GM12878 (cell line): Measurements from ENCODE around the gene RABGGTB. TPM values are rescaled to one million over a fixed set of nuclear protein-coding genes. Genes with fewer than 3 reads are reported as not detected.
"Not testable (repeated sequence)": the region's sequence is repeated elsewhere in the genome, so short reads cannot be mapped to it uniquely, and the experiment has no call there.

Experiments
- ATAC-seq: fragments of 200-7000 bp; cut with Tn5 transposase; 3 replicates; pipeline ENCODE4 v1.9.1; 2020; ENCODE audit warnings: mild to moderate bottlenecking, moderate library complexity
- BruUV-seq: library from RNA; stranded (reverse); fragments of 400-500 nt; replicated peaks from 2 replicates; lab custom pipeline; 2021; lab: Mats Ljungman, UMichigan
- CTCF ChIA-PET: fragments of 300-600 bp; sonication (Branson Sonifier 250); formaldehyde crosslinking; extraction: SDS; loops from one replicate; lab custom pipeline; 2021; ENCODE audit warnings: inconsistent platforms; lab: Yijun Ruan, JAX
- POLR2A ChIA-PET: fragments of 350-600 bp; formaldehyde crosslinking; extraction: SDS; loops from one replicate; lab custom pipeline; 2021; ENCODE audit warnings: inconsistent platforms; lab: Charles Lee
- RAD21 ChIA-PET: fragments of 300-600 bp; sonication (Branson Sonifier 250); formaldehyde crosslinking; loops from one replicate; lab custom pipeline; 2023; ENCODE audit warnings: antibody characterized with exemption; ENCODE audit not compliant: unreplicated experiment; lab: Charles Lee
- SMC1A ChIA-PET: fragments of 300-600 bp; sonication (Branson Sonifier 250); formaldehyde crosslinking; loops from one replicate; lab custom pipeline; 2023; ENCODE audit not compliant: unreplicated experiment, uncharacterized antibody; lab: Charles Lee
- DNase-seq: peaks from one replicate; pipeline ENCODE4 v3.0.0-alpha.2; 2011; ENCODE audit warnings: low read depth, low spot score
- FAIRE-seq: peaks from 3 replicates; lab custom pipeline; 2011; peaks lifted over from hg19 to GRCh38; lab: Jason Lieb, UNC
- H2AFZ ChIP-seq: 2 replicates; pipeline ENCODE4 v1.6.0; 2011; ENCODE audit warnings: low read depth, low read length, control low read depth; ENCODE audit not compliant: control insufficient read depth
- H3K27ac ChIP-seq: 2 replicates; pipeline ENCODE4 v1.5.1; 2011; ENCODE audit warnings: control low read depth; ENCODE audit not compliant: control insufficient read depth, insufficient read depth
- H3K27me3 ChIP-seq, 2 experiments: replicated peaks in 1 of 2; 2 replicates each; pipeline versions ENCODE4 v1.6.0 to v1.6.1; 2011; ENCODE audit warnings: low read length in 1 of 2; ENCODE audit not compliant: control insufficient read depth in 2 of 2, insufficient read depth in 2 of 2
- H3K36me3 ChIP-seq, 2 experiments: 2 replicates each; pipeline ENCODE4 v1.5.1; 2011; ENCODE audit warnings: low read length in 1 of 2; ENCODE audit not compliant: control insufficient read depth in 2 of 2, insufficient read depth in 2 of 2
- H3K4me1 ChIP-seq: 2 replicates; pipeline ENCODE4 v1.6.1; 2011; ENCODE audit warnings: mild to moderate bottlenecking, low read length, moderate library complexity, mixed read lengths; ENCODE audit not compliant: control insufficient read depth, insufficient read depth
- H3K4me2 ChIP-seq: 2 replicates; pipeline ENCODE4 v1.6.0; 2011; ENCODE audit warnings: control low read depth; ENCODE audit not compliant: control insufficient read depth, insufficient read depth
- H3K4me3 ChIP-seq: fragments of 200-600 bp; sonication (generic); 2 replicates; pipeline ENCODE4 v1.5.1; 2016
- H3K79me2 ChIP-seq: 2 replicates; pipeline ENCODE4 v1.6.0; 2011; ENCODE audit warnings: low read length; ENCODE audit not compliant: control insufficient read depth, insufficient read depth
- H3K9ac ChIP-seq: 2 replicates; pipeline ENCODE4 v1.8.0; 2011; ENCODE audit warnings: low read length, control low read depth, mixed read lengths; ENCODE audit not compliant: control insufficient read depth, insufficient read depth
- H3K9me3 ChIP-seq: replicated peaks from 3 replicates; pipeline ENCODE4 v1.5.1; 2011; ENCODE audit warnings: mild to moderate bottlenecking, low read length; ENCODE audit not compliant: control insufficient read depth, insufficient read depth
- H4K20me1 ChIP-seq: 2 replicates; pipeline ENCODE4 v1.6.0; 2011; ENCODE audit not compliant: control insufficient read depth, insufficient read depth
- BRCA1 ChIP-seq: IDR thresholded peaks from 2 replicates; pipeline ENCODE4 v1.6.1; 2011; ENCODE audit warnings: low read depth, low read length, improper control_type of control experiment
- FOS ChIP-seq: IDR thresholded peaks from 3 replicates; pipeline ENCODE4 v1.6.1; 2011; ENCODE audit warnings: borderline replicate concordance; ENCODE audit not compliant: insufficient read length; ENCODE audit errors: extremely low read depth
- HDAC2 ChIP-seq: fragments of 200-600 bp; sonication (generic); IDR thresholded peaks from 2 replicates; pipeline ENCODE4 v1.6.1; 2017
- IKZF2 ChIP-seq, 2 experiments: fragments of 450-650 bp; IDR thresholded peaks; 2 replicates each; pipeline ENCODE4 v1.6.1; 2017; ENCODE audit warnings: mild to moderate bottlenecking in 2 of 2, moderate library complexity in 2 of 2
- NFXL1 ChIP-seq: fragments of 450-650 bp; IDR thresholded peaks from 2 replicates; pipeline ENCODE4 v1.6.1; 2017; ENCODE audit warnings: antibody characterized with exemption, mild to moderate bottlenecking, borderline replicate concordance
- NFYB ChIP-seq: IDR thresholded peaks from 2 replicates; pipeline ENCODE4 v1.6.1; 2011; ENCODE audit warnings: low read depth, mild to moderate bottlenecking, low read length, improper control_type of control experiment, moderate library complexity; ENCODE audit not compliant: insufficient read depth
- NR2C1 ChIP-seq: fragments of 450-650 bp; IDR thresholded peaks from 2 replicates; pipeline ENCODE4 v1.6.1; 2017; ENCODE audit warnings: antibody characterized with exemption, mild to moderate bottlenecking, moderate library complexity
- PAX5 ChIP-seq: IDR thresholded peaks from 2 replicates; pipeline ENCODE4 v1.6.1; 2011; ENCODE audit warnings: low read depth, low read length, borderline replicate concordance
- PAX8 ChIP-seq: fragments of 450-650 bp; IDR thresholded peaks from 2 replicates; pipeline ENCODE4 v1.6.1; 2017; ENCODE audit warnings: mild to moderate bottlenecking, moderate library complexity
- PML ChIP-seq: IDR thresholded peaks from 2 replicates; pipeline ENCODE4 v1.6.1; 2012; ENCODE audit warnings: low read length, inconsistent platforms
- POU2F2 ChIP-seq: IDR thresholded peaks from 3 replicates; pipeline ENCODE4 v1.6.1; 2011; ENCODE audit warnings: low read depth, mild to moderate bottlenecking, low read length, borderline replicate concordance
- SREBF2 ChIP-seq: IDR thresholded peaks from 2 replicates; pipeline ENCODE4 v1.6.1; 2012; ENCODE audit warnings: mild to moderate bottlenecking, low read length
- STAT1 ChIP-seq: fragments of 450-650 bp; conservative IDR thresholded peaks from 2 replicates; pipeline ENCODE4 v1.6.1; 2014; ENCODE audit warnings: antibody characterized with exemption, mild to moderate bottlenecking
- YY1 ChIP-seq: IDR thresholded peaks from 2 replicates; pipeline ENCODE4 v1.6.1; 2011; ENCODE audit warnings: low read depth, mild to moderate bottlenecking, low read length
- WGBS: methylation state at CpG from one replicate; pipeline ENCODE4 v1.1.6; 2016; ENCODE audit warnings: low lambda C conversion rate; ENCODE audit not compliant: insufficient replicate concordance, insufficient coverage; ENCODE audit errors: missing lambda C conversion rate; 5-methylcytosine and 5-hydroxymethylcytosine counted together
- in situ Hi-C: fragments of 300-500 bp; cut with MboI; formaldehyde crosslinking; loops from 9 replicates; pipeline ENCODE4 v1.14.3; 2018; ENCODE audit warnings: mixed read lengths
- intact Hi-C: fragments of 100-400 bp; cut with micrococcal nuclease; formaldehyde crosslinking; loops from one replicate; pipeline ENCODE4 v1.14.2; 2022; ENCODE audit not compliant: unreplicated experiment
- polyA plus RNA-seq, 11 experiments: library from polyadenylated mRNA; depleted of rRNA in 4 of 11; unstranded in 6 of 11; stranded (reverse) in 5 of 11; fragments of >200 nt; fragmentation: Nextera tagmentation in 4 of 11; fragmentation: Illumina TruSeq in 1 of 11; extraction: Ambion mirVana in 4 of 11; extraction: Trizol in 1 of 11; gene quantifications; 1 replicate in 1 of 11; 2 replicates in 10 of 11; pipeline versions ENCODE4 v1.2.1 to v1.2.3, GENCODE V29; 2011 to 2016; ENCODE audit warnings: inconsistent platforms in 2 of 11, missing spikeins in 2 of 11, low read depth in 1 of 11
- total RNA-seq, 4 experiments: library from RNA; depleted of rRNA in 3 of 4; stranded (reverse); fragments of >200 nt in 3 of 4; fragmentation: Illumina TruSeq in 1 of 4; extraction: Trizol in 1 of 4; gene quantifications; 2 replicates each; pipeline versions ENCODE4 v1.2.1 to v1.2.3, GENCODE V29; 2013 to 2021
- TF ChIP-seq, protein P1 (sequence below): fragments of 450-650 bp; IDR thresholded peaks from 2 replicates; pipeline ENCODE4 v1.6.1; 2014; ENCODE audit warnings: mild to moderate bottlenecking
- TF ChIP-seq, protein P2 (sequence below): fragments of 450-650 bp; IDR thresholded peaks from 2 replicates; pipeline ENCODE4 v1.6.1; 2017; ENCODE audit warnings: mild to moderate bottlenecking, moderate library complexity

Gene RABGGTB
- total and polyA plus RNA-seq, 10 of the 15 experiments (the other 5 are each of a cell fraction or from before 2014, with no cell fraction given): 50.5 to 213 (median 157) TPM

- SMC1A ChIA-PET: no interaction called here
- H3K4me3 ChIP-seq: no peak overlapping the region
- CTCF ChIA-PET: no interaction called here
- BruUV-seq: no TSS peak
- no peak for TF ChIP-seq NR2C1
- TF ChIP-seq NFXL1: no peak
- TF ChIP-seq IKZF2 (IDR thresholded peaks at IDR 0.05): no peak
- TF ChIP-seq PAX5: no peak
- TF ChIP-seq, protein P1, sequence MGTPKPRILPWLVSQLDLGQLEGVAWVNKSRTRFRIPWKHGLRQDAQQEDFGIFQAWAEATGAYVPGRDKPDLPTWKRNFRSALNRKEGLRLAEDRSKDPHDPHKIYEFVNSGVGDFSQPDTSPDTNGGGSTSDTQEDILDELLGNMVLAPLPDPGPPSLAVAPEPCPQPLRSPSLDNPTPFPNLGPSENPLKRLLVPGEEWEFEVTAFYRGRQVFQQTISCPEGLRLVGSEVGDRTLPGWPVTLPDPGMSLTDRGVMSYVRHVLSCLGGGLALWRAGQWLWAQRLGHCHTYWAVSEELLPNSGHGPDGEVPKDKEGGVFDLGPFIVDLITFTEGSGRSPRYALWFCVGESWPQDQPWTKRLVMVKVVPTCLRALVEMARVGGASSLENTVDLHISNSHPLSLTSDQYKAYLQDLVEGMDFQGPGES: no peak
- TF ChIP-seq PAX8: no peak
- TF ChIP-seq, protein P2, sequence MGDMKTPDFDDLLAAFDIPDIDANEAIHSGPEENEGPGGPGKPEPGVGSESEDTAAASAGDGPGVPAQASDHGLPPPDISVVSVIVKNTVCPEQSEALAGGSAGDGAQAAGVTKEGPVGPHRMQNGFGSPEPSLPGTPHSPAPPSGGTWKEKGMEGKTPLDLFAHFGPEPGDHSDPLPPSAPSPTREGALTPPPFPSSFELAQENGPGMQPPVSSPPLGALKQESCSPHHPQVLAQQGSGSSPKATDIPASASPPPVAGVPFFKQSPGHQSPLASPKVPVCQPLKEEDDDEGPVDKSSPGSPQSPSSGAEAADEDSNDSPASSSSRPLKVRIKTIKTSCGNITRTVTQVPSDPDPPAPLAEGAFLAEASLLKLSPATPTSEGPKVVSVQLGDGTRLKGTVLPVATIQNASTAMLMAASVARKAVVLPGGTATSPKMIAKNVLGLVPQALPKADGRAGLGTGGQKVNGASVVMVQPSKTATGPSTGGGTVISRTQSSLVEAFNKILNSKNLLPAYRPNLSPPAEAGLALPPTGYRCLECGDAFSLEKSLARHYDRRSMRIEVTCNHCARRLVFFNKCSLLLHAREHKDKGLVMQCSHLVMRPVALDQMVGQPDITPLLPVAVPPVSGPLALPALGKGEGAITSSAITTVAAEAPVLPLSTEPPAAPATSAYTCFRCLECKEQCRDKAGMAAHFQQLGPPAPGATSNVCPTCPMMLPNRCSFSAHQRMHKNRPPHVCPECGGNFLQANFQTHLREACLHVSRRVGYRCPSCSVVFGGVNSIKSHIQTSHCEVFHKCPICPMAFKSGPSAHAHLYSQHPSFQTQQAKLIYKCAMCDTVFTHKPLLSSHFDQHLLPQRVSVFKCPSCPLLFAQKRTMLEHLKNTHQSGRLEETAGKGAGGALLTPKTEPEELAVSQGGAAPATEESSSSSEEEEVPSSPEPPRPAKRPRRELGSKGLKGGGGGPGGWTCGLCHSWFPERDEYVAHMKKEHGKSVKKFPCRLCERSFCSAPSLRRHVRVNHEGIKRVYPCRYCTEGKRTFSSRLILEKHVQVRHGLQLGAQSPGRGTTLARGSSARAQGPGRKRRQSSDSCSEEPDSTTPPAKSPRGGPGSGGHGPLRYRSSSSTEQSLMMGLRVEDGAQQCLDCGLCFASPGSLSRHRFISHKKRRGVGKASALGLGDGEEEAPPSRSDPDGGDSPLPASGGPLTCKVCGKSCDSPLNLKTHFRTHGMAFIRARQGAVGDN: no peak
- TF ChIP-seq HDAC2: no peak
- TF ChIP-seq FOS: no peak
- TF ChIP-seq BRCA1: no peak
- no peak for TF ChIP-seq YY1
- no peak for TF ChIP-seq PML
- no peak for TF ChIP-seq STAT1
- TF ChIP-seq NFYB: no peak
- no peak for TF ChIP-seq POU2F2
- TF ChIP-seq SREBF2: no peak
- TF ChIP-seq, all 136 proteins: peak for 0
- 71% methylated on average over 3 of the region's 3 CpGs for WGBS
- Histone ChIP-seq H3K9me3 (no peaks in the 10 kb centered on the region), H3K36me3 (no peaks in the 10 kb centered on the region), H3K4me2 (no peak overlapping the region), H3K27me3 (no peaks in the 10 kb centered on the region), H3K79me2 (no peaks in the 10 kb centered on the region), H4K20me1 (no peaks in the 10 kb centered on the region), H3K27ac (no peak overlapping the region), H3K4me1 (no peaks in the 10 kb centered on the region), H2AFZ (no peak overlapping the region), H3K9ac (no peak overlapping the region)
- no peak for ATAC-seq
- intact Hi-C loops: loop anchor here (5.0 kb wide), 1 partner anchor 140 kb away; no protein-coding TSS in a partner anchor
- DNase-seq: no peak
- RAD21 ChIA-PET: no interaction called here
- FAIRE-seq: no peak
- POLR2A ChIA-PET: no interaction called here
- in situ Hi-C loops: no loop called here
Measured at GRCh38 chr1:75812065-75812464, 26.0 kb downstream of the RABGGTB start.

DNA sequence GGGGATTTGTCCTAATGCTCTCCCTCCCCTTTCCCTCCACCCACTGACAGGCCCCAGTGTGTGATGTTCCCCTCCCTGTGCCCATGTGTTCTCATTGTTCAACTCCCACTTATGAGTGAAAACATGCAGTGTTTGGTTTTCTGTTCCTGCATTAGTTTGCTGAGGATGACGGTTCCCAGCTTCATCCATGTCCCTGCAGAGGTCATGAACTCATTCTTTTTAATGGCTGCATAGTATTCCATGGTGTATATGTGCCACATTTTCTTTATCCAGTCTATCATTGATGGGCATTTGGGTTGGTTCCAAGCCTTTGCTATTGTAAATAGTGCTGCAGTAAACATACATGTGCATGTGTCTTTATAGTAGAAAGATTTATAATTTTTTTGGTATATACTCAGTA, 37.5 kb downstream of the RABGGTB start:
- H3K36me3 ChIP-seq, H4K20me1 ChIP-seq, FAIRE-seq, in situ Hi-C loops, H2AFZ ChIP-seq, H3K9me3 ChIP-seq, H3K79me2 ChIP-seq, H3K27me3 ChIP-seq, POLR2A ChIA-PET, H3K27ac ChIP-seq, H3K4me1 ChIP-seq, RAD21 ChIA-PET, BruUV-seq, CTCF ChIA-PET, DNase-seq, H3K4me2 ChIP-seq, H3K9ac ChIP-seq, intact Hi-C loops, ATAC-seq, H3K4me3 ChIP-seq, SMC1A ChIA-PET: not testable (repeated sequence)
- WGBS: 0% methylated on average over 1 of the region's 1 CpG
